GM23248 (cell line): Measurements from ENCODE around the gene NUDT15.

ENCODE experiments used
- EZH2 ChIP-seq: fragments of 200-600 bp; sonication (generic); IDR thresholded peaks from 2 replicates; pipeline ENCODE4 v1.6.1; 2018; ENCODE audit warnings: antibody characterized with exemption, mild to moderate bottlenecking; ENCODE audit not compliant: insufficient read depth, poor library complexity, severe bottlenecking
- EZH2phosphoT487 ChIP-seq: fragments of 200-600 bp; sonication (generic); IDR thresholded peaks from 2 replicates; pipeline ENCODE4 v1.6.1; 2018; ENCODE audit warnings: antibody characterized with exemption, moderate library complexity, mild to moderate bottlenecking, low read depth; ENCODE audit not compliant: insufficient read depth

- TF ChIP-seq EZH2phosphoT487, result no peak
- no peak for TF ChIP-seq EZH2
Observed at GRCh38 chr13:48070942-48071341, 33.4 kb downstream of the NUDT15 start.
